WTC11 (cell line): ENCODE data around the gene GSTM4. TPM values are rescaled to one million over a fixed set of nuclear protein-coding genes. Genes with fewer than 3 reads are reported as not detected.

Source experiments
- ATAC-seq: fragments of 200-7000 bp; cut with Tn5 transposase; 2 replicates; pipeline ENCODE4 v1.10.0; 2021; ENCODE audit warnings: mild to moderate bottlenecking, moderate library complexity
- CTCF ChIA-PET: fragments of 300-600 bp; sonication (Branson Sonifier 250); formaldehyde crosslinking; loops from one replicate; lab custom pipeline; 2021; ENCODE audit warnings: antibody characterized with exemption; lab: Charles Lee
- POLR2A ChIA-PET: fragments of 350-600 bp; sonication (Branson Sonifier 250); formaldehyde crosslinking; loops from one replicate; lab custom pipeline; 2021; ENCODE audit warnings: antibody characterized with exemption; lab: Charles Lee
- DNase-seq: peaks from one replicate; pipeline ENCODE4 v3.0.0; 2021; ENCODE audit warnings: low spot score
- H3K27ac Mint-ChIP-seq: 2 replicates; pipeline ENCODE4 v1.8.0; 2021; ENCODE audit warnings: mixed read lengths
- H3K27me3 Mint-ChIP-seq: 2 replicates; pipeline ENCODE4 v1.8.0; 2021; ENCODE audit warnings: low read depth, mild to moderate bottlenecking, moderate library complexity, mixed read lengths
- H3K36me3 Mint-ChIP-seq: 2 replicates; pipeline ENCODE4 v1.8.0; 2021; ENCODE audit warnings: mixed read lengths
- H3K4me1 Mint-ChIP-seq: 2 replicates; pipeline ENCODE4 v1.8.0; 2022; ENCODE audit warnings: mixed read lengths
- H3K4me3 Mint-ChIP-seq: 2 replicates; pipeline ENCODE4 v1.8.0; 2021; ENCODE audit warnings: mild to moderate bottlenecking, moderate library complexity, mixed read lengths
- H3K9me3 Mint-ChIP-seq: 2 replicates; pipeline ENCODE4 v1.8.0; 2021; ENCODE audit warnings: mixed read lengths
- AR ChIP-seq: fragments of 250-450 bp; sonication (Bioruptor Pico); IDR thresholded peaks from 2 replicates; pipeline ENCODE4 v1.9.0; 2021; ENCODE audit warnings: mild to moderate bottlenecking
- ATF3 ChIP-seq: sonication (generic); formaldehyde crosslinking; conservative IDR thresholded peaks from 2 replicates; pipeline ENCODE4 v1.8.1; 2022; ENCODE audit warnings: mild to moderate bottlenecking, missing genetic modification reagents
- CBFB ChIP-seq: sonication (generic); formaldehyde crosslinking; IDR thresholded peaks from 2 replicates; pipeline ENCODE4 v1.8.1; 2022; ENCODE audit warnings: mild to moderate bottlenecking, low read depth, missing genetic modification reagents
- CREM ChIP-seq: sonication (generic); formaldehyde crosslinking; IDR thresholded peaks from 2 replicates; pipeline ENCODE4 v1.8.1; 2022; ENCODE audit warnings: mild to moderate bottlenecking, missing genetic modification reagents, moderate library complexity
- ETV6 ChIP-seq: sonication (generic); formaldehyde crosslinking; IDR thresholded peaks from 2 replicates; pipeline ENCODE4 v1.8.1; 2022; ENCODE audit warnings: mild to moderate bottlenecking, missing genetic modification reagents
- GTF2I ChIP-seq: fragments of 250-450 bp; sonication (Bioruptor Pico); conservative IDR thresholded peaks from 2 replicates; pipeline ENCODE4 v1.4.0; 2021; ENCODE audit warnings: mild to moderate bottlenecking
- HMGA2 ChIP-seq: fragments of 250-450 bp; sonication (Bioruptor Pico); IDR thresholded peaks from 2 replicates; pipeline ENCODE4 v1.4.0; 2021; ENCODE audit warnings: mild to moderate bottlenecking, moderate library complexity
- HMGXB4 ChIP-seq: sonication (generic); formaldehyde crosslinking; IDR thresholded peaks from 2 replicates; pipeline ENCODE4 v1.8.1; 2023; ENCODE audit warnings: mild to moderate bottlenecking, moderate library complexity, missing genetic modification reagents
- MLX ChIP-seq: sonication (generic); formaldehyde crosslinking; IDR thresholded peaks from 2 replicates; pipeline ENCODE4 v1.8.1; 2023; ENCODE audit warnings: mild to moderate bottlenecking, missing genetic modification reagents, moderate library complexity
- MXD4 ChIP-seq: fragments of 250-450 bp; sonication (Bioruptor Pico); IDR thresholded peaks from 2 replicates; pipeline ENCODE4 v1.8.0; 2021; ENCODE audit warnings: mild to moderate bottlenecking, moderate library complexity, borderline replicate concordance
- NFYB ChIP-seq: sonication (generic); formaldehyde crosslinking; conservative IDR thresholded peaks from 2 replicates; pipeline ENCODE4 v1.8.0; 2022; ENCODE audit warnings: low read depth, missing genetic modification reagents
- NR1H2 ChIP-seq: sonication (generic); formaldehyde crosslinking; IDR thresholded peaks from 2 replicates; pipeline ENCODE4 v1.9.0; 2021; ENCODE audit warnings: mild to moderate bottlenecking, moderate library complexity, missing genetic modification reagents
- PRDM15 ChIP-seq: sonication (generic); formaldehyde crosslinking; IDR thresholded peaks from 2 replicates; pipeline ENCODE4 v1.8.0; 2022; ENCODE audit warnings: missing genetic modification reagents
- RELA ChIP-seq: sonication (generic); formaldehyde crosslinking; IDR thresholded peaks from 2 replicates; pipeline ENCODE4 v1.8.1; 2022; ENCODE audit warnings: missing genetic modification reagents, mild to moderate bottlenecking, borderline replicate concordance
- RORB ChIP-seq: fragments of 250-450 bp; sonication (Bioruptor Pico); IDR thresholded peaks from 2 replicates; pipeline ENCODE4 v1.9.0; 2021; ENCODE audit warnings: mild to moderate bottlenecking
- SMAD3 ChIP-seq: sonication (generic); formaldehyde crosslinking; IDR thresholded peaks from 2 replicates; pipeline ENCODE4 v1.8.0; 2022; ENCODE audit warnings: missing genetic modification reagents, mild to moderate bottlenecking, borderline replicate concordance
- SMAD4 ChIP-seq: sonication (generic); formaldehyde crosslinking; IDR thresholded peaks from 2 replicates; pipeline ENCODE4 v1.8.0; 2022; ENCODE audit warnings: mild to moderate bottlenecking, missing genetic modification reagents
- STAT6 ChIP-seq: sonication (generic); formaldehyde crosslinking; conservative IDR thresholded peaks from 2 replicates; pipeline ENCODE4 v1.8.1; 2023; ENCODE audit warnings: mild to moderate bottlenecking, low read depth, missing genetic modification reagents, moderate library complexity
- ZNF281 ChIP-seq: sonication (generic); formaldehyde crosslinking; IDR thresholded peaks from 2 replicates; pipeline ENCODE4 v1.8.0; 2023; ENCODE audit warnings: mild to moderate bottlenecking, missing genetic modification reagents
- total RNA-seq: library from RNA; stranded (reverse); gene quantifications from 3 replicates; pipeline ENCODE4 v1.2.3, GENCODE V29; 2021

The GSTM4 gene
- total RNA-seq, 1 experiment from 2014 or later, result 16.7 TPM

GRCh38 chr1:109630898-109631512 is 24.9 kb upstream of the GSTM4 start (continued):
- TF ChIP-seq AR (CRISPR knock-in tag) (no peak), NFYB (CRISPR knock-in tag) (no peak), ETV6 (CRISPR knock-in tag) (no peak), STAT6 (CRISPR knock-in tag) (no peak), RORB (CRISPR knock-in tag) (no peak), HMGA2 (no peak), CREM (no peak), RELA (no peak), MLX (CRISPR knock-in tag) (no peak), NR1H2 (CRISPR knock-in tag) (no peak)

- POLR2A ChIA-PET, result no interaction called here
- Mint-ChIP-seq H3K4me3 (no peak overlapping the region), H3K4me1 (peaks cover 25% of the 10 kb centered on the region), H3K36me3 (peaks cover 30% of the 10 kb centered on the region), H3K27me3 (no peaks in the 10 kb centered on the region), H3K27ac (no peak overlapping the region), H3K9me3 (no peaks in the 10 kb centered on the region)
- CTCF ChIA-PET, result interaction anchor here (1.2 to 4.6 kb wide), 8 partner anchors 8 to 145 kb away, joined by 3 to 100 read pairs (median 22); partner anchors contain the start of genes AMIGO1, AMPD2, GNAI3 and GNAT2
- DNase-seq (no peak), ATAC-seq (no peak)
- TF ChIP-seq CBFB, result no peak
- TF ChIP-seq ETV6 (CRISPR knock-in tag), result no peak
- no peak for TF ChIP-seq SMAD4 (CRISPR knock-in tag)
- no peak for TF ChIP-seq ZNF281 (CRISPR knock-in tag)
- TF ChIP-seq MXD4, result no peak
- no peak for TF ChIP-seq PRDM15 (CRISPR knock-in tag)
- no peak for TF ChIP-seq SMAD3 (CRISPR knock-in tag)
- no peak for TF ChIP-seq HMGA2
- no peak for TF ChIP-seq HMGXB4 (CRISPR knock-in tag)
- no peak for TF ChIP-seq GTF2I (CRISPR knock-in tag)
- no peak for TF ChIP-seq ATF3 (CRISPR knock-in tag)
Measured at GRCh38 chr1:109631513-109632505, 24.1 kb upstream of the GSTM4 start.
